Mucosa of rectum (tissue), 2 donors: ENCODE measurements around the gene UBXN6.

Experiments
- H3K27ac ChIP-seq, 2 donors: one replicate each; pipeline ENCODE4 v1.7.0; 2013; ENCODE audit warnings: inconsistent platforms in 2 of 2, low read depth in 2 of 2, low read length in 2 of 2
- H3K27me3 ChIP-seq, 2 donors: one replicate each; pipeline ENCODE4 v1.7.0; 2013; ENCODE audit warnings: low read length in 2 of 2; ENCODE audit not compliant: control insufficient read depth in 2 of 2, insufficient read depth in 2 of 2
- H3K36me3 ChIP-seq, 2 donors: one replicate each; pipeline ENCODE4 v1.7.0; 2013; ENCODE audit warnings: low read length in 2 of 2; ENCODE audit not compliant: control insufficient read depth in 2 of 2, insufficient read depth in 2 of 2
- H3K4me1 ChIP-seq, 2 donors: one replicate each; pipeline ENCODE4 v1.7.0; 2013; ENCODE audit warnings: low read length in 2 of 2, mild to moderate bottlenecking in 1 of 2; ENCODE audit not compliant: control insufficient read depth in 2 of 2, insufficient read depth in 2 of 2
- H3K4me3 ChIP-seq, 2 donors: one replicate each; pipeline ENCODE4 v1.7.0; 2013; ENCODE audit warnings: low read length in 2 of 2
- H3K9ac ChIP-seq, 2 donors: one replicate each; pipeline ENCODE4 v1.7.0; 2013; ENCODE audit warnings: low read length in 2 of 2, low read depth in 1 of 2, mild to moderate bottlenecking in 1 of 2
- H3K9me3 ChIP-seq, 2 donors: one replicate each; pipeline ENCODE4 v1.7.0; 2013; ENCODE audit warnings: low read length in 2 of 2; ENCODE audit not compliant: control insufficient read depth in 2 of 2
- donor health status: healthy.
- donor health status: Normal muscosa, but diverticular disease.

The UBXN6 gene

GRCh38 chr19:4493929-4494690 is 36.5 kb upstream of the UBXN6 start:
- Histone ChIP-seq H3K9me3 (no peaks in the 10 kb centered on the region), H3K36me3 (peaks cover 35 to 43% of the 10 kb centered on the region in 2 donors), H3K4me1 (no peaks in the 10 kb centered on the region), H3K27me3 (no peaks in the 10 kb centered on the region), H3K9ac (no peak overlapping the region), H3K4me3 (no peak overlapping the region), H3K27ac (no peak overlapping the region)

DNA sequence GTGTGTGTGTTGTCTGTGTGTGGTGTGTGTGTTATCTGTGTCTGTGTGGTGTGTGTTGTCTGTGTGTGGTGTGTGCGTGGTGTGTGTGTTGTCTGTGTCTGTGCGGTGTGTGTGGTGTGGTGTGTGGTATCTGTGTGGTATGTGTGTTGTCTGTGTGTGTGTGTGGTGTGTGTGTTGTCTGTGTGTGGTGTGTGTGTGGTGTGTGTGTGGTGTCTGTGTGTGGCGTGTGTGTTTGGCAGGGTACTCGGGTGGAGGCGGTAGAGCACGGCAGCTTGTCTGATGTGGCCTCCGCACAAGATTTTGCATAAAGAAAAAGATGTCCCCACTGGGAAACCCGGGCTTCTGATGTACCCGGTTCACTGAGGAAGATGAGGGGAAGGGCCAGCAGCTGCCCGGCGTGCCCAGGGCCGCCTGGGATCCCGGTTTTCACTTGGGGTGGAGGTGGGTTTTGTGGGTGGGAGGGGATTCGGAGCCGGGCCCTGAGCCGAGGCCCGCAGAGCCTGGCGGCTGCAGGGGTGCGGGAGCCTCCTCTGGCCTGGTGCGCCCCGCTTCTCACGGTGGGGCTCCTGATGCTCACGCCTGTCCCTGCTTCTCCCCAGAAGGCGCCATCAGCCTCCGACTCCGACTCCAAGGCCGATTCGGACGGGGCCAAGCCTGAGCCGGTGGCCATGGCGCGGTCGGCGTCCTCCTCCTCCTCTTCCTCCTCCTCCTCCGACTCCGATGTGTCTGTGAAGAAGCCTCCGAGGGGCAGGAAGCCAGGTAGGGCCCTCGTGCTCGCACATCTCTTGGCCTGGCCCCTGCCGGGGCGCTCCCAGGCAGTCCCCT is 35.7 kb upstream of the UBXN6 start:
- Histone ChIP-seq H3K27ac (no peak overlapping the region), H3K36me3 (peaks cover 35 to 42% of the 10 kb centered on the region in 2 donors), H3K4me3 (no peak overlapping the region), H3K9ac (no peak overlapping the region), H3K9me3 (no peaks in the 10 kb centered on the region), H3K27me3 (no peaks in the 10 kb centered on the region), H3K4me1 (no peaks in the 10 kb centered on the region)

DNA sequence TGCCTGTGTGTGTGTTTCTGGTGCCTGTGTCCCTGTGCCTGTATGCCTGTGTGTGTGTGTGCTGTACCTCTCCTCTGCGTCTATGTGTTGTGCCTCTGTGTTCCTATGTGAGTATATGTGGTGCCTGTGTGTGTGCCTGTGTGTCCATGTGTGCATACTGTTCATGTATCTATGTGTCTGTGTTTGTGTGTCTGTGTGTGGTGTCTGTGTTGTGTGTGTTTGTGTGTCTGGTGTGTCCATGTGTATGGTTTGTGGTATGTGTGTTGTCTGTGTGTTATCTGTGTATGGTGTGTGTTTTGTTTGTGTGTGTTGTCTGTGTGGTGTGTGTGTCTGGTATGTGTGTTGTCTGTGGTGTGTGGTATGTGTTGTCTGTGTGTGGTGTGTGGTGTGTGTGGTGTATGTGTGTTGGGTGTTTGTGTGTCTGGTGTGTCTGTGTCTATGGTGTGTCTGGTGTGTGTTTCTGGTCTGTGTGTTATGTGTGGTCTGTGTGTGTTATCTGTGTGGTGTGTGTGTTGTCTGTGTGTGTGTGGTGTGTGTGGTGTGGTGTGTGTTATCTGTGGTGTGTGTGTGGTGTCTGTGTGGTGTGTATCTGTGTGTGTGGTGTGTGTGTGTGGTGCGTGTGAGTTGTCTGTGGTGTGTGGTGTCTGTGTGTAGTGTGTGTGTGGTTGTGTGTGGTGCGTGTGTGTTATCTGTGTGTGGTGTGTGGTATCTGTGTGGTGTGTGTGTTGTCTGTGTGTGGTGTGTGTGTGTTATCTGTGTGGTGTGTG is 34.9 kb upstream of the UBXN6 start:
- Histone ChIP-seq H3K27me3 (no peaks in the 10 kb centered on the region), H3K4me3 (no peak overlapping the region), H3K36me3 (peaks cover 32 to 35% of the 10 kb centered on the region in 2 donors), H3K27ac (no peak overlapping the region), H3K9ac (no peak overlapping the region), H3K9me3 (no peaks in the 10 kb centered on the region), H3K4me1 (no peaks in the 10 kb centered on the region)

GRCh38 chr19:4491446-4491845 is 33.9 kb upstream of the UBXN6 start:
- Histone ChIP-seq H3K27ac (no peak overlapping the region), H3K4me3 (no peak overlapping the region), H3K4me1 (no peaks in the 10 kb centered on the region), H3K27me3 (no peaks in the 10 kb centered on the region), H3K9ac (no peak overlapping the region), H3K9me3 (no peaks in the 10 kb centered on the region), H3K36me3 (peaks cover 26 to 33% of the 10 kb centered on the region in 2 donors)

- Histone ChIP-seq H3K4me1 (no peaks in the 10 kb centered on the region), H3K27ac (no peak overlapping the region), H3K36me3 (peaks cover 22 to 24% of the 10 kb centered on the region in 2 donors), H3K4me3 (no peak overlapping the region), H3K27me3 (no peaks in the 10 kb centered on the region), H3K9ac (no peak overlapping the region), H3K9me3 (no peaks in the 10 kb centered on the region)
Measured at GRCh38 chr19:4488496-4488895, 30.9 kb upstream of the UBXN6 start.

DNA sequence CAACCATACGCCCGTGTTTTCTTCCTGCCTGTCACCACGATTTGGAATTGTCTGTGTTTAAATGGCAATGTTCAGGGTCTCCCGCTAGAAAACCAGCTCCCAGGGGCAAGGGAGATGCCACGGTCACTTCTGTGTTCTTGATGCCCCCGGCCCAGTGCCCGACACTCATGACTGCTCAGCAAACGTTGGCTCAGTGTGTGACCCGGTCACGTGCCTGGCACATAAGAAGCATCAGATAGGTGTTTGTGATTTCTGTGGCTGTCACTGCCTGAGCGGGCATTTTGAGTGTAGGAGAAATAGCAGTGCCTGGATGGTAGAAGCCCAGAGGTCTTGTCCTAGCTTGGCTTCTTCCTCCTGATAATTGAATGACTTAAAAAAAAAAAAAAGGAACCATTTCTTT is 30.0 kb upstream of the UBXN6 start:
- no peak overlapping the region for H3K4me3 ChIP-seq
- H3K9me3 ChIP-seq: no peaks in the 10 kb centered on the region
- no peaks in the 10 kb centered on the region for H3K27me3 ChIP-seq
- H3K9ac ChIP-seq: no peak overlapping the region
- peaks cover 18 to 28% of the 10 kb centered on the region in 2 donors for H3K36me3 ChIP-seq
- H3K4me1 ChIP-seq: no peaks in the 10 kb centered on the region
- no peak overlapping the region for H3K27ac ChIP-seq

- no peaks in the 10 kb centered on the region for H3K9me3 ChIP-seq
- no peak overlapping the region for H3K27ac ChIP-seq
- H3K36me3 ChIP-seq: peaks cover 0 to 14% of the 10 kb centered on the region in 2 donors
- H3K4me3 ChIP-seq: no peak overlapping the region
- H3K4me1 ChIP-seq: no peaks in the 10 kb centered on the region
- H3K27me3 ChIP-seq: no peaks in the 10 kb centered on the region
- no peak overlapping the region for H3K9ac ChIP-seq
Measured at GRCh38 chr19:4483385-4483784, 25.8 kb upstream of the UBXN6 start.

- no peak overlapping the region for H3K9ac ChIP-seq
- peaks cover 0 to 11% of the 10 kb centered on the region in 2 donors for H3K36me3 ChIP-seq
- no peak overlapping the region for H3K4me3 ChIP-seq
- no peaks in the 10 kb centered on the region for H3K4me1 ChIP-seq
- no peak overlapping the region for H3K27ac ChIP-seq
- no peaks in the 10 kb centered on the region for H3K9me3 ChIP-seq
- H3K27me3 ChIP-seq: no peaks in the 10 kb centered on the region
Measured at GRCh38 chr19:4482721-4483364, 25.2 kb upstream of the UBXN6 start.

DNA sequence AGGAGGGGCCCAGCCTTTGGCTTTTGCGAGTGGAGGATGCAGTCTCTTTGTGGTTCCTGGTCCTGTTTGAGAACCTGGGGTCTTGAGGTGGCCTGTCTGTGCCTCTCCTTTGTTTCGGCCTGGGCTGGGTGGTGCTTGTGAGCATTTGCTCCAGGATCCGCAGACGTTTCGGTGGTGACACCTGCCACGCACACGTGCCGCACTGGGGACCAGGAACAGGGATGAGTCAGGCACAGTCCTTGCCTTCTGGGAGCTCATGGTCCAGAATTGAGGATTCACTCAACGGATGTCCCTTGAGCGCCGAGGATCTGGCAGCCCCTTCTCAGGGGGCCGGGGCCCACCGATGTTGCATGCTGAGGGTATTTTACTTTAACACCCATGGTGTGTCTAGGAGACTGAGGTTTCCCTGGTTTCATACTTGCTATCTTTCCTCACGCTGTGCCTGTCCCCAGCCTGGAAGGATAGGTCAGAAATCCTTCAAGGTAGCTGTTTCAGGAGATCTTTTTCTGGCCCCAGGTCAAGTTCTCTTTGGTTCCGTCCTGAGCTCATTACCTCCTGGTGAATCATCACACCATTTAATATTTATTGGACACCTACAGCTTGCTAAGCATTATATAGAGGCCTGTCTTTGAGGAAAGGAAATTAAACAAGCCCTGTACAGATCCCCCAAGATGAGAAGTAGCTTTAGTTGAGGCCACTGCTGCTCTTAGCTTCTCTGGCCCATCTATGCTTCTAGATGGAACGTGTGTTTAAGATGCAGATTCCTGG is 19.6 kb upstream of the UBXN6 start:
- H3K27ac ChIP-seq: no peak overlapping the region
- no peaks in the 10 kb centered on the region for H3K9me3 ChIP-seq
- peaks cover 7 to 17% of the 10 kb centered on the region in 2 donors for H3K36me3 ChIP-seq
- H3K4me1 ChIP-seq: peaks cover 4 to 13% of the 10 kb centered on the region in 2 donors
- no peak overlapping the region for H3K4me3 ChIP-seq
- no peaks in the 10 kb centered on the region for H3K27me3 ChIP-seq
- no peak overlapping the region for H3K9ac ChIP-seq
